GM21723 (cell line): ENCODE data around the gene ATF7IP2.
"Not testable (repeated sequence)": the region's sequence is repeated elsewhere in the genome, so short reads cannot be mapped to it uniquely, and the experiment has no call there.

Source experiments
- ATAC-seq: cut with Tn5 transposase; IDR thresholded peaks from one replicate; pipeline ENCODE4 v1.9.1; 2021; ENCODE audit warnings: mild to moderate bottlenecking, moderate library complexity; ENCODE audit not compliant: unreplicated experiment

The ATF7IP2 gene

GRCh38 chr16:10505286-10505685, 119.4 kb downstream of the ATF7IP2 start:
- not testable (repeated sequence) for ATAC-seq

GRCh38 chr16:10509534-10510025, 123.7 kb downstream of the ATF7IP2 start:
- ATAC-seq: peak; percentile 82

- ATAC-seq: no peak
Observed at GRCh38 chr16:10510279-10510678, 124.4 kb downstream of the ATF7IP2 start.

GRCh38 chr16:10511829-10512228, 126.0 kb downstream of the ATF7IP2 start:
- ATAC-seq: no peak

GRCh38 chr16:10514369-10515055, 128.7 kb downstream of the ATF7IP2 start:
- no peak for ATAC-seq

- ATAC-seq: no peak
Observed at GRCh38 chr16:10517868-10518267, 132.0 kb downstream of the ATF7IP2 start.

- no peak for ATAC-seq
Observed at GRCh38 chr16:10518479-10519041, 132.7 kb downstream of the ATF7IP2 start.

- ATAC-seq: no peak
Observed at GRCh38 chr16:10519297-10519696, 133.4 kb downstream of the ATF7IP2 start.

GRCh38 chr16:10519929-10520868, 134.3 kb downstream of the ATF7IP2 start:
- ATAC-seq: no peak

GRCh38 chr16:10520869-10521578, 135.2 kb downstream of the ATF7IP2 start:
- no peak for ATAC-seq

- no peak for ATAC-seq
Observed at GRCh38 chr16:10521681-10522274, 135.9 kb downstream of the ATF7IP2 start.

GRCh38 chr16:10522966-10523365, 137.1 kb downstream of the ATF7IP2 start:
- ATAC-seq: no peak

- ATAC-seq: no peak
Observed at GRCh38 chr16:10525214-10525825, 139.5 kb downstream of the ATF7IP2 start.

- ATAC-seq: no peak
Observed at GRCh38 chr16:10526962-10527361, 141.1 kb downstream of the ATF7IP2 start.

GRCh38 chr16:10528635-10529034, 142.8 kb downstream of the ATF7IP2 start:
- ATAC-seq: no peak

GRCh38 chr16:10529895-10530669, 144.2 kb downstream of the ATF7IP2 start:
- no peak for ATAC-seq

- ATAC-seq: no peak
Observed at GRCh38 chr16:10530685-10531084, 144.8 kb downstream of the ATF7IP2 start.

GRCh38 chr16:10531582-10531981, 145.7 kb downstream of the ATF7IP2 start:
- ATAC-seq: no peak
